Stimulated activated naive B cell treated with anti-CD40 and anti-IgM and Interleukin-4, amounts not matched to agents 10 μg/mL and 1 μg/mL and 100 μg/mL, for 72 hours (primary cell): Measurements from ENCODE around the gene DYNC1I1.

Experiments used
- ATAC-seq, 2 donors: fragments of 150-1000 bp; cut with Tn5 transposase; replicated peaks; 2 replicates each; pipeline ENCODE4 v1.10.0; 2021; ENCODE audit warnings: moderate library complexity in 1 of 2
- DNase-seq: peaks from one replicate; pipeline ENCODE4 v3.0.0; 2021
- H3K27ac Mint-ChIP-seq: one replicate; pipeline ENCODE4 v1.8.0; 2022; ENCODE audit warnings: mild to moderate bottlenecking, mixed read lengths
- H3K27me3 Mint-ChIP-seq, 2 donors: one replicate each; pipeline ENCODE4 v1.8.0; 2022; ENCODE audit warnings: mixed read lengths in 2 of 2
- H3K36me3 Mint-ChIP-seq, 2 donors: one replicate each; pipeline ENCODE4 v1.8.0; 2022; ENCODE audit warnings: mixed read lengths in 2 of 2, mild to moderate bottlenecking in 1 of 2
- H3K4me1 Mint-ChIP-seq, 2 donors: one replicate each; pipeline ENCODE4 v1.8.0; 2022; ENCODE audit warnings: mixed read lengths in 2 of 2, mild to moderate bottlenecking in 1 of 2
- H3K4me3 Mint-ChIP-seq, 2 donors: one replicate each; pipeline ENCODE4 v1.8.0; 2022; ENCODE audit warnings: mild to moderate bottlenecking in 2 of 2, mixed read lengths in 2 of 2, moderate library complexity in 1 of 2
- H3K9me3 Mint-ChIP-seq, 2 donors: one replicate each; pipeline ENCODE4 v1.8.0; 2022; ENCODE audit warnings: mixed read lengths in 2 of 2, mild to moderate bottlenecking in 1 of 2

DYNC1I1 gene

DNA sequence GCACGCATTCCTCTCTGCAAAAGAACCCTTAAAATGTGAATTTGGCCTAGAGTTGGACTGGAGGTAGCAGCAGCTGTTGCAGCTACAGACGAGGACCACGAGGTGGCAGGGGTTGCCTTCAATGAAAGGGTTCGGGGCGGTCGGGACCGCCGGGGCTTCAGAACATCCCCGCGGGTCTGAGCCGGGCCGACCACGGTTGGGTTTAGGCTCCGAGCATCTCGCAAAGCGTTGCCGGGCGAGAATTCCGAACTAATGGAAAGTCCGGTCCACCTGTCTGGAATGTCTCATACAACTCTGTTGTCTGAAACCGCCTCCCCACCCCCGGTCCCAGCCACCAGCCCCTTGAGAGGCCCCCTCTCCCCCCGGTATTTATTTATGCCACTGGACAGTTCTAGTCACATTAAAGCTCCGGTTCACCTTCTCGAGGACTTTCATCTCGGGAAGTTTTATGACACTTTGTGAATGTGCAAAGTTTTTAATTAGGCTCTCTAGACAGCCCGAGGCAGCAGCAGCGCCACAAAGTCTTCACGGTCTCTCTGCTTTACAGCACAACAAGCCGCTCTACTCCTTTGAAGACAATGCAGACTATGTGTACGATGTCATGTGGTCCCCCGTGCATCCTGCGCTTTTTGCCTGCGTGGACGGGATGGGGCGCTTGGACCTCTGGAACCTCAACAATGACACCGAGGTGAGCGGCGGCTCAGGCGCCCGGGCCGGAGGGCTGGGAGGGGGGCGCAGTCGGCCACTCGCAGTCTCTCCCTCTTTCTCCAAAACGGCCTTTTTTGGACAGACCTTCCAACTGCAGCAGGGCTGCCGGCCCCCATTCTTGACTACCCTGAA is 303.4 kb downstream of the DYNC1I1 start:
- H3K27me3 Mint-ChIP-seq = peaks cover 28 to 29% of the 10 kb centered on the region in 2 donors
- no peaks in the 10 kb centered on the region for H3K36me3 Mint-ChIP-seq
- no peaks in the 10 kb centered on the region for H3K9me3 Mint-ChIP-seq
- H3K4me1 Mint-ChIP-seq = peaks cover 4 to 9% of the 10 kb centered on the region in 2 donors
- peak overlapping the region; percentile 81 to 87 for H3K4me3 Mint-ChIP-seq
- H3K27ac Mint-ChIP-seq = peak overlapping the region; percentile 47
- peak; percentile 90 for ATAC-seq
- DNase-seq = peak; percentile 23

DNA sequence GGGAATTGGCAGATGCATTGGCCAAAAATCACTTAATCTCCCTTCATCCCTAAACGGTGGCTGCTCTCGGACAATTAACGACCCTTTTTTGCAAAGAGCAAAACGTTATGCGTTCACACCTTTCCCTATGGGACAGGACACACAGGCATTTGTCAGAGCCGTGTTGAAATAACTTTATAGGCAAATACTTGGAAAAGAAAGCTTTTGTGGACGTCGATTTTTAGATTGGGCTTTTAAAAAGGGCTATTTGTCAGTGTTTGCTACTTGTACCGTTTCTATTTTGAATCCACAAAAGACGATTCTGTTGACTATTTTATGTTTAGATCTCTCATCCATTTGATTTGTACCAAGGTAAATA is 304.0 kb downstream of the DYNC1I1 start:
- Mint-ChIP-seq H3K9me3 (no peaks in the 10 kb centered on the region), H3K4me3 (peak overlapping the region; percentile 81 to 87), H3K27me3 (peaks cover 27% of the 10 kb centered on the region in 2 donors), H3K4me1 (peaks cover 4 to 9% of the 10 kb centered on the region in 2 donors), H3K27ac (peak overlapping the region; percentile 47), H3K36me3 (no peaks in the 10 kb centered on the region)
- ATAC-seq (no peak), DNase-seq (no peak)

- Mint-ChIP-seq H3K9me3 (no peaks in the 10 kb centered on the region), H3K27ac (no peak overlapping the region), H3K4me1 (peaks cover 4 to 9% of the 10 kb centered on the region in 2 donors), H3K27me3 (peaks cover 24 to 26% of the 10 kb centered on the region in 2 donors), H3K4me3 (no peak overlapping the region), H3K36me3 (no peaks in the 10 kb centered on the region)
- no peak for ATAC-seq
- no peak for DNase-seq
Observed at GRCh38 chr7:96080027-96080426, 307.7 kb downstream of the DYNC1I1 start.

DNA sequence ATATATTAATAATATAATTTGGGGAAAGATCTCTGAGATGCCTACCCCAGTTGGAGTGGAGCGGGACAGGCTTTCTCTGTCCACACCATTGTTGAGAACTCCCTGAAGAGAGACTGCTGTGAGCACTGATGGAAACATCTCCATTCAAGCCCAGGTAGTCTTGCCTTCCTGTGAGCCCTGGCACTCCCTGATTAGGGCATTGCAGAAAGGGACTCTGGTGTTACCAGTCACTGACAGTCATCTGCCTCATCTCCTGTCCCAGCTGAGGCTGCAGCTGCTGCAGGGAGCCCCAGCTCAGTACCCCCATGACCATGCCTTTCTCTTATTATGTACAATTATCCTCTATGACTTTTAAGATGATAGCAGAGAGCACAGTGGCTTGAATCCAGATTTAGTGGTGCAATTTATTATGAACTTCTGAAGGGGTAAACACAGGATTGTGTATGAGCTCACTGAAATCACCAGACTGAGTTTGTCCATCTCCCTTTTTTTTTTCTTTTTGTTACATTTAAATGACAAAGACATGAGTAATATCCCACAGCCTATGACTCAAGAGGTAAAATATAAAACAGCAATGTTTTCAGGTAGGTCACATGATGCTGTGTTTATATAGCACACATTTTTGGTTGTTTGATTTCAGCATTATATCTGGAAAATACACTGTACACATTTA is 312.7 kb downstream of the DYNC1I1 start:
- no peak for DNase-seq
- Mint-ChIP-seq H3K27me3 (peaks cover 4 to 12% of the 10 kb centered on the region in 2 donors), H3K4me1 (no peaks in the 10 kb centered on the region), H3K9me3 (no peaks in the 10 kb centered on the region), H3K36me3 (no peaks in the 10 kb centered on the region), H3K27ac (peak overlapping the region; percentile 3), H3K4me3 (no peak overlapping the region)
- ATAC-seq = no peak

- Mint-ChIP-seq H3K36me3 (no peaks in the 10 kb centered on the region), H3K27me3 (peaks cover 0 to 11% of the 10 kb centered on the region in 2 donors), H3K9me3 (no peaks in the 10 kb centered on the region), H3K4me1 (no peaks in the 10 kb centered on the region), H3K4me3 (no peak overlapping the region), H3K27ac (no peak overlapping the region)
- no peak for ATAC-seq
- no peak for DNase-seq
Observed at GRCh38 chr7:96085953-96086352, 313.6 kb downstream of the DYNC1I1 start.

- ATAC-seq (no peak), DNase-seq (no peak)
- Mint-ChIP-seq H3K4me1 (no peaks in the 10 kb centered on the region), H3K27ac (no peak overlapping the region), H3K36me3 (no peaks in the 10 kb centered on the region), H3K27me3 (peaks cover 4 to 19% of the 10 kb centered on the region in 2 donors), H3K9me3 (no peaks in the 10 kb centered on the region), H3K4me3 (no peak overlapping the region)
Observed at GRCh38 chr7:96088579-96088978, 316.2 kb downstream of the DYNC1I1 start.

GRCh38 chr7:96089511-96089910 is 317.2 kb downstream of the DYNC1I1 start:
- Mint-ChIP-seq H3K36me3 (no peaks in the 10 kb centered on the region), H3K27ac (no peak overlapping the region), H3K4me1 (no peaks in the 10 kb centered on the region), H3K9me3 (no peaks in the 10 kb centered on the region), H3K4me3 (no peak overlapping the region), H3K27me3 (peaks cover 6 to 19% of the 10 kb centered on the region in 2 donors)
- no peak for ATAC-seq
- no peak for DNase-seq

- no peaks in the 10 kb centered on the region for H3K9me3 Mint-ChIP-seq
- H3K27ac Mint-ChIP-seq = no peak overlapping the region
- DNase-seq (no peak), ATAC-seq (no peak)
- H3K36me3 Mint-ChIP-seq = no peaks in the 10 kb centered on the region
- H3K27me3 Mint-ChIP-seq = peaks cover 9 to 12% of the 10 kb centered on the region in 2 donors
- H3K4me3 Mint-ChIP-seq = no peak overlapping the region
- H3K4me1 Mint-ChIP-seq = no peaks in the 10 kb centered on the region
Observed at GRCh38 chr7:96090756-96091155, 318.4 kb downstream of the DYNC1I1 start.

GRCh38 chr7:96093435-96093834 is 321.1 kb downstream of the DYNC1I1 start:
- peaks cover 9 to 12% of the 10 kb centered on the region in 2 donors for H3K27me3 Mint-ChIP-seq
- no peaks in the 10 kb centered on the region for H3K9me3 Mint-ChIP-seq
- ATAC-seq (no peak), DNase-seq (no peak)
- H3K36me3 Mint-ChIP-seq = no peaks in the 10 kb centered on the region
- H3K4me3 Mint-ChIP-seq = no peak overlapping the region
- H3K27ac Mint-ChIP-seq = no peak overlapping the region
- no peaks in the 10 kb centered on the region for H3K4me1 Mint-ChIP-seq

DNA sequence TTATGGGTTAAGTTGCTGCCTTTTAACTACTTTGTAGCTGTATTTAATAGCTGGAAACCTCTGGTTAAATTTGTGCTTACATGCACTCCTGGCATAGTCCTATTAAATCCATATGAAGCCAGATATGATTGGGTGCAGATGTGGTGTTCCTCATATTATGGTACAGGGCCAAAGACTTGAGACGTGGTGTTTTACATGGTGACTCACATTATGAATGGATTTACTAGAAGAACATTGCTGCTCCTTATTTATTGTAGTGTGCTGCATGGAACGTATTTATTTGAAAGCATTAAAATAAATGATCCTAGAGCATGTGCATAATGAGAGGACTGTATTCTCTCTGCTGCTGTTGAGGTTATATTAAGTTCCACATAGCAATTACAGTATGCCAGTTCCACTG is 325.5 kb downstream of the DYNC1I1 start:
- no peaks in the 10 kb centered on the region for H3K36me3 Mint-ChIP-seq
- H3K4me3 Mint-ChIP-seq = no peak overlapping the region
- no peaks in the 10 kb centered on the region for H3K4me1 Mint-ChIP-seq
- no peak overlapping the region for H3K27ac Mint-ChIP-seq
- peaks cover 4% of the 10 kb centered on the region in 2 donors for H3K9me3 Mint-ChIP-seq
- DNase-seq = no peak
- ATAC-seq = no peak
- H3K27me3 Mint-ChIP-seq = peaks cover 5 to 11% of the 10 kb centered on the region in 2 donors

DNA sequence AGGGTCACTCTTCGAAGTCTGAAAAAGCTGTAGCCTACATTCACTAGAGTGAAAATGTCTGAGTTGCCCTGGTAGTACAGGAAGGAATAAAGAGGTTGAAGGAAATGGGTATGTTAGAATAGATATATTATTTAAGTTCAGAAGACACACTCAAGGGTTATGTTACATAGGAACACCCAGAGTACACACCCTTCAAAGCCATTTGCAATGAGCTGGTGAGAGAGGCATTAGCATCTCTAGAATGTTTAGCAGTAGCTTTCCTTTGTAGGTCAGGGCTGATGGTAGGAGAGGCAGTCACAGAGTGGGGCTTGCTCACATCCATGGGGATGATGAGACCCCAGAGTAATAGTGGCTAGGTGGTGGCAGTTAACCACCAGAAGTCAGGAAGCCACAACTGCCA is 328.4 kb downstream of the DYNC1I1 start:
- ATAC-seq (no peak), DNase-seq (no peak)
- Mint-ChIP-seq H3K9me3 (peaks cover 4% of the 10 kb centered on the region in 2 donors), H3K27ac (no peak overlapping the region), H3K4me3 (no peak overlapping the region), H3K36me3 (no peaks in the 10 kb centered on the region), H3K4me1 (no peaks in the 10 kb centered on the region), H3K27me3 (peaks cover 0 to 11% of the 10 kb centered on the region in 2 donors)

DNA sequence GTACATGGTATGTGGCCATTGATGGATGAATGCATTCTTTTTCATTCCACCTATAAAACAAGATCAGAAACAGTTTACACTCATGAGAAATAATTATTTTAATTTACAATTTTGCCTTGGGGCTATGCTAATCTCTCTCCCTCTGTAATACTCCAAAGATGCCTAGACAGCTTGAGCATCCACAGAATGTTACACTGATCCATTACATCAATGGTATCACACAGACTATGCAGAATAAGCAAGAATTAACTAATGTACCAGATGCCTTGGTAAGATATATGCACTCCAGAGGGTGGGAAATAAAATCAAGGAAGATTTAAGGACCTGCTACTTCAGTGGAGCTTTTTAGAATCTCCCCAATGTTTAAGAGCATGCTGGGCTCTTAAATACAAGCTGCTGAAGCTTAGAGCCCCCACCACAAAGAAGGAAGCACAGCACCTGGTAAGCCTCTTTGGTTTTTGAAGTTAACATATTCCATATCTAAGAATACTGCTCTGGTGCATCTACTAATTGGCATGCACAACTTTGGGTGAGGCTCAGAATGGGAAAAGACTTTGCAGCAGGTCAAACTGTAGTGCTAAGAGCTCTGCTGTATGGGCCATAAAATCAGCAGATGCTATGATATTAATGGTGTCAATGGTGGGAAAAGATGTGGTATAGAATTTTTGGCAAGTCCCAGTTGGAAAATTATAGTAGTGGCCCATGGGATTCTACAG is 329.9 kb downstream of the DYNC1I1 start:
- H3K27ac Mint-ChIP-seq = no peak overlapping the region
- ATAC-seq = no peak
- DNase-seq = no peak

GRCh38 chr7:96104984-96105383 is 332.6 kb downstream of the DYNC1I1 start:
- Mint-ChIP-seq H3K36me3 (no peaks in the 10 kb centered on the region), H3K9me3 (peaks cover 2 to 4% of the 10 kb centered on the region in 2 donors), H3K27ac (no peak overlapping the region), H3K4me1 (no peaks in the 10 kb centered on the region), H3K27me3 (peaks cover 0 to 17% of the 10 kb centered on the region in 2 donors), H3K4me3 (no peak overlapping the region)
- no peak for DNase-seq
- no peak for ATAC-seq

More for the DNA sequence above, 329.9 kb downstream of the DYNC1I1 start:
- H3K9me3 Mint-ChIP-seq = peaks cover 4% of the 10 kb centered on the region in 2 donors
- no peaks in the 10 kb centered on the region for H3K36me3 Mint-ChIP-seq
- H3K4me3 Mint-ChIP-seq = no peak overlapping the region
- H3K27me3 Mint-ChIP-seq = peaks cover 0 to 11% of the 10 kb centered on the region in 2 donors
- H3K4me1 Mint-ChIP-seq = no peaks in the 10 kb centered on the region

DNA sequence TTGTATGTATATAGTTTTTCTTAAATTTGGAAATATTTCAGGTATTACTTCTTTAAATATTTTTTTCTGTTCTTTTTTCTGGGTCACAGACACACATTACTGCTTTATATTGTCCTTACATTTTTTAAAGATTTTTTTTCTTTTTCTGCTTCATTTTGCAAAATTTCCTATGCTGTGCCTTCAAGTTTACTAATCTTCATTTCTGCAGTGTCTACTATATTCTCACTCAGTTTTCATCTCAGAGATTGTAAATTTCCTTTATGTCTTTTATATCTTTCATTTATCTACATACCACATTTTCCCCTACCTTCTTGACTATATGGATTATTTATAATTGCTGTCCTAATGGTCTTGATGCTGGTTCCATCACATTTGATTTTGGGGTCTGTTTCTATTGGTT is 339.1 kb downstream of the DYNC1I1 start:
- Mint-ChIP-seq H3K27me3 (peaks cover 4 to 11% of the 10 kb centered on the region in 2 donors), H3K36me3 (no peaks in the 10 kb centered on the region), H3K4me1 (no peaks in the 10 kb centered on the region), H3K27ac (no peak overlapping the region), H3K4me3 (no peak overlapping the region), H3K9me3 (peaks cover 0 to 4% of the 10 kb centered on the region in 2 donors)
- no peak for DNase-seq
- no peak for ATAC-seq
